M059J (cell line): Measurements from ENCODE around the gene IBA57. TPM values are rescaled to one million over a fixed set of nuclear protein-coding genes. Genes with fewer than 3 reads are reported as not detected.
"Not testable (repeated sequence)": the region's sequence is repeated elsewhere in the genome, so short reads cannot be mapped to it uniquely, and the experiment has no call there.

Experiments
- DNase-seq: peaks from one replicate; pipeline ENCODE4 v3.0.0-alpha.2; 2012; ENCODE audit warnings: low read depth
- total RNA-seq: library from RNA; depleted of rRNA; stranded (reverse); fragments of >200 nt; shearing (Covaris generic); gene quantifications from 2 replicates; pipeline ENCODE4 v1.2.3, GENCODE V29; 2014

Gene IBA57
- total RNA-seq, 1 experiment from 2014 or later: 1.5 TPM

- DNase-seq: no peak
Observed at GRCh38 chr1:228172591-228173527, 7.3 kb downstream of the IBA57 start.

GRCh38 chr1:228173528-228174481 is 8.2 kb downstream of the IBA57 start:
- not testable (repeated sequence) for DNase-seq

- DNase-seq: no peak
Observed at GRCh38 chr1:228174482-228175315, 9.1 kb downstream of the IBA57 start.

GRCh38 chr1:228175316-228176023 is 9.9 kb downstream of the IBA57 start:
- DNase-seq: no peak

GRCh38 chr1:228176024-228176395 is 10.4 kb downstream of the IBA57 start:
- DNase-seq: no peak

- no peak for DNase-seq
Observed at GRCh38 chr1:228176461-228177182, 11.0 kb downstream of the IBA57 start.

GRCh38 chr1:228177183-228177475 is 11.5 kb downstream of the IBA57 start:
- DNase-seq: no peak

- DNase-seq: no peak
Observed at GRCh38 chr1:228177721-228178710, 12.4 kb downstream of the IBA57 start.

- DNase-seq: no peak
Observed at GRCh38 chr1:228178737-228179684, 13.4 kb downstream of the IBA57 start.

- DNase-seq: no peak
Observed at GRCh38 chr1:228180271-228180958, 14.8 kb downstream of the IBA57 start.

- no peak for DNase-seq
Observed at GRCh38 chr1:228180959-228181644, 15.5 kb downstream of the IBA57 start.

GRCh38 chr1:228181645-228182034 is 16.0 kb downstream of the IBA57 start:
- DNase-seq: no peak

GRCh38 chr1:228182296-228183030 is 16.9 kb downstream of the IBA57 start:
- no peak for DNase-seq

- no peak for DNase-seq
Observed at GRCh38 chr1:228184152-228184551, 18.5 kb downstream of the IBA57 start.

- no peak for DNase-seq
Observed at GRCh38 chr1:228185641-228185965, 20.0 kb downstream of the IBA57 start.

GRCh38 chr1:228188249-228188648 is 22.6 kb downstream of the IBA57 start:
- not testable (repeated sequence) for DNase-seq
